OCI-M2 (cell line): ENCODE measurements around the gene EGR2.

Experiments
- DNase-seq: peaks from one replicate; lab custom pipeline; 2025; ENCODE audit not compliant: unreplicated experiment; lab: John Stamatoyannopoulos, UW

Gene EGR2

GRCh38 chr10:62816331-62817120 lies at the start of gene EGR2:
TSS of gene EGR2 (minus strand) at chr10:62816366. CDS start at chr10:62816029, 337 bp downstream.
- no peak for DNase-seq

GRCh38 chr10:62862447-62862846 lies 46.3 kb upstream of the EGR2 start:
- DNase-seq: no peak

DNA sequence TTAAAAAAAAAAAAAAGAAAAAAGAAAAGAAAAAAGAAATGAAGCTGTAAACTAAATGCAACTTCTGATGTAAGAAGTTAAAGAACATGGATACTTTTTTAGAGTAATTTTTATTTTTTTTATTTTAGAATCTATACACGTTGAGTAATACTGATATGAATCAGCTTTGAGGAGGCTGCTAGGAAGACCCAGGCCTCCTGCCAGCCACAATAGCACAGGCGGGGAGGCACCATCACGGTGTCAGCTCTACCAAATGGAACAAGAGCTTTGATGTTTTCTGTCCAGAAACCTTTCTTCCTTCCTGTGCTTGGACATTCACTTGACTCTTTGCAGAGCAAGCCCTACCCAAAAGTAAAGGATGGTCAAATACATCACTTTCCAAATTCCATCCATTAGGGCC lies 45.3 kb upstream of the EGR2 start:
- no peak for DNase-seq

GRCh38 chr10:62860946-62861345 lies 44.8 kb upstream of the EGR2 start:
- DNase-seq: no peak

GRCh38 chr10:62858364-62858763 lies 42.2 kb upstream of the EGR2 start:
- no peak for DNase-seq

DNA sequence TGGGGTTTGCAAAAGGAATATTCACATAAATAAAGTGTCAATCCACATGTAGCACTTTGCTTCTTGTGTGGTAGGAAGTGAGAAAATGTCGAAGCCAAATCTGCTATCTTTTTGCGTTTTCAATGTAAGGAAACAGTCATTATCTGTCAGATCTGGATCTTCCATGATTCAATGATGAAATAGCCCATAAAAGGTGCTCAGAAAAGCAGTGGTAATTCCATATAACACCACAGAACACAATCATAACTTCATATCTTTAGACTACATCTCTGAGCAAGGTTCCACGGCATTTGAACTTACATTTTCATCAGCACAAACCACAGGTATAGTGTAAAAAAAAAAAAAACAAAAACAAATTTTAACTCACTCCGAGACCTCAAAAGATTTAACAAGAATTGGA lies 39.9 kb upstream of the EGR2 start:
- DNase-seq: no peak

DNA sequence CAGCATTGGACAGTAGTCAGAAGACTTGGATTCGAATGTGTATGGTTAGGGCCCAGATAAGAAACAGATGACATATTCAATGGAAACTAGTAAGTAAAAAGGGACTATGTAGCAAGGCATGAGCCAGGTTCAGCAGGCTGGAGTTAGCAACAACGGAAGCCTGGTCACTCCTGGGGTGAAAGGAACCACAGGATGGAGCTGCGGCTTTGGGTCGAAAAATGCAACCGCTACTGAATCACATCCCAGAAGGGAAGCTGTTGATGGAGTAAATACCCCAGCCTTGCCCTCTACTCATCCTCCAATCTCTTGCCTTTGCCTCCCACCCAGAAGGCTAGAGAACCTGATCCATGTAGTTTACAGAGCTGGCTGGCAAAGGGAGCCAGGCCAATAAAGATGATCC lies 37.5 kb upstream of the EGR2 start:
- DNase-seq: no peak

- DNase-seq: no peak
These were observed 37.0 kb upstream of the EGR2 start for GRCh38 chr10:62852961-62853702.

- DNase-seq: no peak
These were observed 35.3 kb upstream of the EGR2 start for GRCh38 chr10:62851442-62851841.

- DNase-seq: no peak
These were observed 34.5 kb upstream of the EGR2 start for GRCh38 chr10:62850646-62851045.

- no peak for DNase-seq
These were observed 31.3 kb upstream of the EGR2 start for GRCh38 chr10:62847433-62847832.

GRCh38 chr10:62844280-62845011 lies 28.3 kb upstream of the EGR2 start:
- no peak for DNase-seq

- no peak for DNase-seq
These were observed 27.4 kb upstream of the EGR2 start for GRCh38 chr10:62843600-62843999.

DNA sequence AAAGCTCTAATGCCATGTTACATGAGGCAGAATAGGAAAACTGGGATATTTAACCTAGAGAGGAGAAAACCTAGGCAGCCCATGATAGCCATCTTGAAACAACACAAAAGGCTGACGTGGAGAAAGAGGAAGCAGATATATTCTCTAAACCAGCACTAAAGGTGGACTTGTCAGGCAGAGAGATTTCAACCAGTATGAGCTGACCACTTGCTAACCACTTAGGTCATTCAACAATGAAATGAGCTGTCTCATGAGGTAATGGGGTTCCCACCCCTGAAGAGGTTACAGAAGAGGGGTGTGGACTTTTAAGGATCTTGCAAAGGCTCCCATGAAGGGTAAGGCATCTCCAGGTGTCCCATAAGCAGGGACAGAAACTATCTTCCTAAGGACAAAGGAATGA lies 26.8 kb upstream of the EGR2 start:
- no peak for DNase-seq

GRCh38 chr10:62839590-62839989 lies 23.4 kb upstream of the EGR2 start:
- no peak for DNase-seq

GRCh38 chr10:62831346-62831745 lies 15.2 kb upstream of the EGR2 start:
- DNase-seq: no peak

GRCh38 chr10:62830679-62831078 lies 14.5 kb upstream of the EGR2 start:
- no peak for DNase-seq

GRCh38 chr10:62829622-62830021 lies 13.5 kb upstream of the EGR2 start:
- no peak for DNase-seq

- no peak for DNase-seq
These were observed 10.1 kb upstream of the EGR2 start for GRCh38 chr10:62826273-62826672.

- DNase-seq: no peak
These were observed 4.4 kb upstream of the EGR2 start for GRCh38 chr10:62820586-62820985.

- no peak for DNase-seq
These were observed 3.2 kb upstream of the EGR2 start for GRCh38 chr10:62819141-62819920.
